ENCODE data around the gene KIRREL3. TPM values are rescaled to one million over a fixed set of nuclear protein-coding genes. Genes with fewer than 3 reads are reported as not detected.

KIRREL3 gene
- total RNA-seq, 1 experiment from 2014 or later, result 0.28 TPM

- DNase-seq (ENCODE audit: low spot score), result no peak
These were observed 576.0 kb downstream of the KIRREL3 start for GRCh38 chr11:126424471-126425039.

DNA sequence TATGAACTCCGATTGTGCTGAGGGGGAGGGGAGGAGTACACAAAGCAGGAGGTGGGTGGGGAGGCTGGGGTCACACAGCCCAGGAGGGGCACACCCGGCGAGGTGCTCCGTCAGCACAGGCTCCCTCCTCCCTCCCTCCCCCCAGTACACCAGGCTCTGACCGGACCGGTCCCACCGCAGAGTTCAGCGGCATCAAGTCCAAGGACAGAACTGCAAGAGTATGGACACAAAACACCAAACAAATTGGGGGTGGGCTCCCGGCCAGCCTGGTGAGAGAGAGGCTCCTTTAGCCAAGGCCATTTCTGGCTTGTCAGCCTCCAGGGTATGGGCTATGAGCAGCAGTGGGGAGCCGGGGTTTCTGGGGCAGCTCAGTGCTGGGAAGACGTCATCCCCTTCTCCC is 576.8 kb downstream of the KIRREL3 start:
- DNase-seq (ENCODE audit: low spot score), result no peak

- no peak for DNase-seq (ENCODE audit: low spot score)
These were observed 577.4 kb downstream of the KIRREL3 start for GRCh38 chr11:126423154-126423553.

DNA sequence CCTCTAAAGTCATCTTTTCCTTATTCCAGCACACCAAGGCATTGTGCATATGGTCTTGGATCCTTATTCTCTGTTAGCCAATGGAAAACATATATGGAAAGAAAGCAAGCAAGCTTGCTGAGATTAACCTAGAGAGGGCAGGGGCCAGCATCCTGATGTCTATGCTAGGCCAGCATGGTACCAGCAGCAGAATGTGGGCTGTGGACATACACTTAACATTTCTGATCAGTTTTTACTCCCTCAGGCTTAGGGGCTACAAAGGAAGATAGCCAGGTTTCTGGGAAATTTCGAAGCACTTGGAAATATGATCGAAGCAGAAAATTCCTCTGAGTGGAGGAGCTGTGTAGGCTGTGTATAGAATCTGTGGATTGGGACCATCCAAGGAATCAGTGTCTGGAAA is 578.1 kb downstream of the KIRREL3 start:
- DNase-seq (ENCODE audit: low spot score), result no peak

DNA sequence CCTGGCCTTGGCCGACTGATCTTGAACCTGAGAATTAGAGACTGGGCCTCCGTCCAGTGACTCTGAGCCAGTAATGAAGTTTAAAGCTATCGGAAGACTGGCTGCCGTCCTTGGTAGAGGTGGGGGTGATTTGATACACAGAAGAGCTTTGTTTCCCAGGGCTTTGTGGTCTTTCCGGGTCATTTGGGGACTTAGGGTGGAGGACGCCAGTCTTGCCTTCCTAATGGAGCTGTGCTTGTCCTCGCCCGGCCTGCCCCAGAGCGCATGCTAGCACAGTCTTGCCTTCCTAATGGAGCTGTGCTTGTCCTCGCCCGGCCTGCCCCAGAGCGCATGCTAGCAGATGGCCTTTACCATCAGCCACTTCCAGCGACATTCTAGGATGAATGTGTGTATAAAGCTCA is 579.3 kb downstream of the KIRREL3 start:
- DNase-seq (ENCODE audit: low spot score), result no peak

GRCh38 chr11:126420698-126421256 is 579.8 kb downstream of the KIRREL3 start:
- DNase-seq (ENCODE audit: low spot score), result no peak

GRCh38 chr11:126419801-126420697 is 580.5 kb downstream of the KIRREL3 start:
- DNase-seq (ENCODE audit: low spot score), result no peak

GRCh38 chr11:126418887-126419286 is 581.7 kb downstream of the KIRREL3 start:
- DNase-seq (ENCODE audit: low spot score), result no peak

DNA sequence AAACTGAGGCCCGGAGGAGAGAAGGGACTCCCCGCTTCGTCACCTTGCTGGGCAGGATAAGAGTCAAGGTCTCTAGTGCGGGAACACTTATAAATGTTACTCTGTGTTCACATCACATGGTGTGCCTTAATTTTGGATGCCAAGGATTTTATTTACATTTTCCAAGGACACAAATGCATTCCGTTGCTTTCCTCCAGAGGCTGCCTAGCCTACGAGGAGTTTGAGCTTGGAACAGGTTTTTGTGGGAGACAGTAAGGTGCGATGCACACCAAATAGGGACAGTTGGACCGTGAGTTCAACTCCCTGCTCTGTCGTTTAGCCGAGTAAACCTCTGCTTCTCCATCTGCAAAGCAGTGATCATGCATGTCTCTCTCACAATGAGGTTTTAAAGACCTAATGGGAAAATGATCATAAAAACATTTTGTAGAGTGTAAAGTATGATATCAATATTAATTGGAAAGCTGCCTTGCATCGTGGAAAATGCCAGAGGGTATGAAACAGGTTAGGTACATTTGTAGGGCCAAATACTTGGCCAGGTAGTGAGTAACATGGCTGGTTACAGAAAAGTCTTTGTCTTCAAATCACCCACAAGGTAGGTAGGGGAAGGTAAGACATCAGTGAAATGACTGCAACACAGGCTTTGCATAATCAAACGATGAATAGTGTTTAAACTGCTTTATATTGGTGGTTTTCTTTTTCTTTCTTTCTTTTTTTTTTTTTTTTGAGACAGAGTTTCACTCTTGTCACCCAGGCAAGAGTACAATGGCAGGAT is 583.3 kb downstream of the KIRREL3 start:
- DNase-seq (ENCODE audit: low spot score), result no peak

DNA sequence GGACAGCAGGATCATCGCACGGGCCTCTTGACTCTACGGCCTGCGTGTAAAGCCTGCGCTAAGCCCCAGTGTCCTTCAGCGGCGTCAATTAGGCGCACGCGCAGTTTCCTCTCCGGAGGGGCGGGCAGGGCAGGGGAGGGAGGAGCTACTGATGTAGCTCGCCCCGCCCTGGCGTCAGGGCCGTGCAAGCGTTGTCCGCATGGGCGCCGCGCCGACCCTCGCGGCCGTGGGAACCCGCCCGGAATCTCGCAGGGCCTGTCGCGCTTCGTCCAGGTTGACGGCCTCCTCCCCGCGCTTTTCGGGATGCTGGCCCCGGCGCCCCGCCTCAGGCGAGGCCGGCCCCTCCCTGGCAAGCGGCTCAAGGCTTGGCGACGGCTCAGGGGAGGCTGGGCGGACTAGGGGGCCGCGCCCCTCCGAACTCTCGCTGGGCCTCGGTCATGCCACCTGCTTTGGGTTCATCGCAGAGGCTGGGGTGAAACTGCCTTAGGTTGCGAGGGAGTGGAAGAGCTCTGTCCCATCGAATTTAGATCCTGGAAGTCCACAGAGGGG is 584.0 kb downstream of the KIRREL3 start:
- DNase-seq (ENCODE audit: low spot score), result peak; percentile 73

- DNase-seq (ENCODE audit: low spot score), result no peak
These were observed 584.7 kb downstream of the KIRREL3 start for GRCh38 chr11:126415669-126416420.

- DNase-seq (ENCODE audit: low spot score), result no peak
These were observed 585.4 kb downstream of the KIRREL3 start for GRCh38 chr11:126415128-126415527.

GRCh38 chr11:126414615-126415014 is 586.0 kb downstream of the KIRREL3 start:
- DNase-seq (ENCODE audit: low spot score), result no peak

- no peak for DNase-seq (ENCODE audit: low spot score)
These were observed 586.6 kb downstream of the KIRREL3 start for GRCh38 chr11:126413843-126414405.

DNA sequence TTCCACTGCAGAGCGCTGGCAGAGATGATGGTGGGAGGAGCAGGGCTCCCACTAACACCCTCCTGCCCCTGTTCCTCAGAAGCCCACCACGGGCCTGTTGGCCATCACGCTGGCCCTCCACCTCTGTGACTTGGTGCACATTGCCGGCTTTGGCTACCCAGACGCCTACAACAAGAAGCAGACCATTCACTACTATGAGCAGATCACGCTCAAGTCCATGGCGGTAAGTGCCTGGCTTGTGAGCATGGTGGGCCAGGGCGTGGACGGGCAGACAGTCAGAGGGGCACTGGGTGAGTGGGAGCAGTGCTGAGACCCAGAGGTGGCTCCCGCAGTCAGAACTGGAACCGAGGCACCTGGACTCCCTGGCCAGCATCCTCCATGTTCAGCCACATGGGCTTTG is 587.1 kb downstream of the KIRREL3 start:
- no peak for DNase-seq (ENCODE audit: low spot score)

GRCh38 chr11:126411971-126412381 is 588.6 kb downstream of the KIRREL3 start:
- DNase-seq (ENCODE audit: low spot score), result no peak

DNA sequence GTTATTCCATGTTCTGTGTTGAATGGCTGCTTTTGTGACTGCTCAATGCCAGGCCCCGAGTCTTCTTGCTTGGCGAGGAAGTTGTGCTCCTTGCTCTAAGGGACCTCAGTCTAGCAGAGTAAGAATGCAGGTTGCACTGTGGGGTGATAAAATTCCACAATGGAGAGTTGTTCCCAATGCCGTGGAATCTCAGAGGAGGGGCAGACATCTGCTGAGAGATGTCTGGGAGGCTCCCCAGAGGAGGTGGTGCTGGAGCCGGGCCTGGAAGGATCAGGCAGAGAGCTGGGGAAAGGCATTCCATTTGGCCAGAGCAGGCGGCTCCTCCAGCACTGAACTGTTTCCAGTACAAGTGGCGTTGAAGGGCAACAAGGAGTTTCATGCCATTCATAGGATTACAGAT is 589.9 kb downstream of the KIRREL3 start:
- no peak for DNase-seq (ENCODE audit: low spot score)

GRCh38 chr11:126409620-126409985 is 591.0 kb downstream of the KIRREL3 start:
- no peak for DNase-seq (ENCODE audit: low spot score)

DNA sequence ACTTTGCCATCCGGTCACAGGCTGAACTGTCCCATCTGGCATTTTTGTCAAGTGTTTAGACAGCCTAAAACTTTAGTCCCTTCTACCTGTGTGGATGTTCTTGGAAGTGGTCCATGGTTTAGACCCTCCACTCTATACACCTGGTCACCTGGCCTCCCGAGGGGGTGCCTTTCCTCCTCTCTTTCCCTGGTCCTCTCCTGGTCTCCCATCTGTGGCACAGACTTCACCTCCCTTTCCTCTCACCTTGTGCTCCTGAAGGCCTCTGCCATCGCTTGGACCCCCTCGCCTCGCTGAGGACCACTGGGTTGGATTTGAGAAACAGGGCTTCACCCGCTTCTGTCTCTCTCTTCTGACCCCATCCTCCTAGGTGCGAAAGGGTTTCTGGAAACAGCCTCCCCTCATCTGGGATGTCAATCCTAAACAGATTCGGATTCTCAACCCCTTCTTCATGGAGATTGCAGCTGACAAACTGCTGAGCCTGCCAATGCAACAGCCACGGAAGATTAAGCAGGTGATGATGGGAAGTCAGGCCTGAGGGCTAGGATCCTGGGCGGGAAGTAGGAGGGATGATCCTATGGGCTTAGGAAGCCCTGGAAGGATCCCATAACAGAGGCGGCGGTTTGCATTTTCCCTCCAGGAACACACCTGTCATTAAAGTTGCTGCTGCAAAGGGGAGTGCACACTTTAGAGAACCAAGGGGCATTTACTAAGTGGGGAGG is 591.5 kb downstream of the KIRREL3 start:
- DNase-seq (ENCODE audit: low spot score), result no peak

GRCh38 chr11:126408496-126408895 is 592.1 kb downstream of the KIRREL3 start:
- no peak for DNase-seq (ENCODE audit: low spot score)
